ENCODE measurements around the gene SYT2. TPM values are rescaled to one million over a fixed set of nuclear protein-coding genes. Genes with fewer than 3 reads are reported as not detected.

Gene SYT2
- total RNA-seq, 1 experiment from 2014 or later, result not detected

DNA sequence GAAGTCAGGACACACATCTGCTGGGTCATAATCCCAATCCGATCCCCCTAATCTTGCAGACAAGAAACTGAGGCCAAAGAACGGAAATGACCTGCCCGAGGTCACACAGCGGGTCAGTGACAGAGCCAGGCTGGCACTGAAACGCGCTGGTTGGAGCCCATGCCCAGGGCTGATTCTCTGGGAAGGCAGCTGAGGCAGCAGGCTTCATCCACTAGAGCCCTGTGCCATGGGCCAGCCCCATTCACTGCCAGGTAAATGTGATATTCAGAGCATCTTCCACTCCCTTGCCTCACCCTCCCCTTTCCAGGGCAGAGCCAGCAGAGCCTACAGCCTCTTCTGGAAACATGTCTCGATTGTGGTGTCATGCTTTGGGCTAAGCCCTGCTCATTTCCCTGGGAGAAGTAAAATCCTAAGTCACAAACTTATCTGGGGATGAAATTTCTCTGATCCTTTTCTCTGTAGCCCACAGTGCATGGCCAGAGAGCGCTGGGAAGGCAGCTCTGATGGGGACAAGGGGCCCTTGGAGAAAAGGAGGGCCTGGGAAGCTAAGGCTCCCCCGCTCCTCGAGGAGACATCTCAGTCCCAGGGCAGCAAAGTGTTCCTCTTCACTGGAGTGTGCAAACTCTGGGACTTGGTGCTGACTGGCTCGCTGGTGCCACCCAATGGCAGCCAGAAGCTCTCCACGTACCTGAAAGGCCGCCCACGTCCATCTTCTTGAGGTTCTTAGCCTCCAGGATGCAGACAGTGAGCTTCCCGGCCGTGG is 110.4 kb downstream of the SYT2 start:
- BruUV-seq (replicated peaks), result no TSS peak
- TF ChIP-seq, protein P1, sequence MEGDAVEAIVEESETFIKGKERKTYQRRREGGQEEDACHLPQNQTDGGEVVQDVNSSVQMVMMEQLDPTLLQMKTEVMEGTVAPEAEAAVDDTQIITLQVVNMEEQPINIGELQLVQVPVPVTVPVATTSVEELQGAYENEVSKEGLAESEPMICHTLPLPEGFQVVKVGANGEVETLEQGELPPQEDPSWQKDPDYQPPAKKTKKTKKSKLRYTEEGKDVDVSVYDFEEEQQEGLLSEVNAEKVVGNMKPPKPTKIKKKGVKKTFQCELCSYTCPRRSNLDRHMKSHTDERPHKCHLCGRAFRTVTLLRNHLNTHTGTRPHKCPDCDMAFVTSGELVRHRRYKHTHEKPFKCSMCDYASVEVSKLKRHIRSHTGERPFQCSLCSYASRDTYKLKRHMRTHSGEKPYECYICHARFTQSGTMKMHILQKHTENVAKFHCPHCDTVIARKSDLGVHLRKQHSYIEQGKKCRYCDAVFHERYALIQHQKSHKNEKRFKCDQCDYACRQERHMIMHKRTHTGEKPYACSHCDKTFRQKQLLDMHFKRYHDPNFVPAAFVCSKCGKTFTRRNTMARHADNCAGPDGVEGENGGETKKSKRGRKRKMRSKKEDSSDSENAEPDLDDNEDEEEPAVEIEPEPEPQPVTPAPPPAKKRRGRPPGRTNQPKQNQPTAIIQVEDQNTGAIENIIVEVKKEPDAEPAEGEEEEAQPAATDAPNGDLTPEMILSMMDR (IDR thresholded peaks at IDR 0.05; ENCODE audit: unreplicated experiment), result peak; percentile 83
- no peak overlapping the region for H3K4me3 Mint-ChIP-seq (ENCODE audit: low read depth, unreplicated experiment)
- H3K27me3 Mint-ChIP-seq (ENCODE audit: unreplicated experiment), result no peaks in the 10 kb centered on the region
- H3K4me1 Mint-ChIP-seq (ENCODE audit: low read depth, unreplicated experiment), result no peaks in the 10 kb centered on the region
- no peaks in the 10 kb centered on the region for H3K9me3 Mint-ChIP-seq (ENCODE audit: low read depth, unreplicated experiment)
- CTCF ChIA-PET, result interaction anchor here (0.5 to 2.3 kb wide), 18 partner anchors 8 to 359 kb away, joined by 3 to 17 read pairs (median 4); partner anchors contain the start of gene UBE2T
- no peak overlapping the region for H3K27ac Mint-ChIP-seq (ENCODE audit: unreplicated experiment)
- intact Hi-C loops (cut with micrococcal nuclease; ENCODE audit: unreplicated experiment), result loop anchor here (1.0 kb wide), 1 partner anchor 99 kb away; no protein-coding TSS in a partner anchor
- peak; percentile 80 for DNase-seq
- H3K36me3 Mint-ChIP-seq (ENCODE audit: insufficient read depth, unreplicated experiment), result no peaks in the 10 kb centered on the region

DNA sequence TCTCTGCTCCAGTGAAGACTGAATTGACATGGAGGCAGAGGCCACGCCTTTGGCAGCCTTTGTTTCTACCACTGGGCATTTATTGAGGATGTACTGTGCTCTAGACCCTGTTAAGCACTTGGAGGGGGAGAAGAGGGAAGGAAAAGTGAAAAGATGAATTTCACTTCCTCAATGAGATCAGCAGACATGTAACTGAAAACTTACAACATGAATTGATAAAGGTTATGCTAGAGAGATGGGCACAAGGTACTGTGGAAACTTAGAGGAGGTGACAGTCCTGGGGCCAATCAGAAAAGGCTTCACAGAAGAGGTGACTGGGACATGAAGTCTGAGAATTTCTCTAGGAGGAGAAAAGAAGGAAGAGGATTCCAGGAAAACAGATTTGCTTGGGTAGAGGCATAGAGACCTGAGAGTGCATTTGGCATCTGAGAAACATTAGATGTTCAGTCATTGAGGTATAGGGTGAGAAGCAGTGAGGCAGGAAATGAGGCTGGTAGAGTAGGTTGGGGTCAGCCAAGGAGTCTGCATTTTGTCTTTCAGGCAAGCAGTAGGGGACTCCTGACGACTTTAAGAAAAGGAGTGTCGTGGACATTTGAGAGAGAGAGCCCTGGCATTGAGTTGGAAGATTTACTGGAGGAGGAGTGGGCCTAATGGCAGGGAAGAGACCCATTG is 113.0 kb downstream of the SYT2 start:
- no peak overlapping the region for H3K27ac Mint-ChIP-seq (ENCODE audit: unreplicated experiment)
- H3K4me3 Mint-ChIP-seq (ENCODE audit: low read depth, unreplicated experiment), result no peak overlapping the region
- H3K9me3 Mint-ChIP-seq (ENCODE audit: low read depth, unreplicated experiment), result no peaks in the 10 kb centered on the region
- intact Hi-C loops (cut with micrococcal nuclease; ENCODE audit: unreplicated experiment), result no loop called here
- H3K36me3 Mint-ChIP-seq (ENCODE audit: insufficient read depth, unreplicated experiment), result no peaks in the 10 kb centered on the region
- CTCF ChIA-PET, result interaction anchor here (1.7 kb wide), 1 partner anchor 11 kb away, joined by 3 read pairs; no protein-coding TSS in a partner anchor
- H3K27me3 Mint-ChIP-seq (ENCODE audit: unreplicated experiment), result no peaks in the 10 kb centered on the region
- TF ChIP-seq, protein P1 (IDR thresholded peaks at IDR 0.05; ENCODE audit: unreplicated experiment), result no peak
- H3K4me1 Mint-ChIP-seq (ENCODE audit: low read depth, unreplicated experiment), result peaks cover 14% of the 10 kb centered on the region
- BruUV-seq (replicated peaks), result no TSS peak
- DNase-seq, result no peak

DNA sequence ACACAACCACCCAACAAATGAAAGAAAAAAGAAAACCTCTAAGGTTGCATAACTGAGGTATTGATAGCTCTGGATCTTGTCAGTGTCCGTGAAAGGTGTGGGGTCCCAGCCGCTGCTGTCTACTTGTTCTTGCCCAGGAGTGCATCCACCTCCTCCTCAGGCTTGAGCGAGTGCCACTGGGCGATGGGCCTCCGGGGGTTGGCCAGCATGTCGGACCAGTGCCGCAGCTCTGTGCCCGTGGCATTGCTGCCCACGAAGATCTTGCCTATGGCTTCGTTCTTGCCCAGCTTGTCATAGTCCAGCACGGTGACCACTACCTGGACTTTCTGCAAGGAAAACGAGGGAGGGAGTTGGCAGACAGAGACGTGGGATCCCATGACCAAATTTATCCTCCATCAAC is 113.6 kb downstream of the SYT2 start:
- H3K9me3 Mint-ChIP-seq (ENCODE audit: low read depth, unreplicated experiment), result no peaks in the 10 kb centered on the region
- H3K4me3 Mint-ChIP-seq (ENCODE audit: low read depth, unreplicated experiment), result no peak overlapping the region
- no peak overlapping the region for H3K27ac Mint-ChIP-seq (ENCODE audit: unreplicated experiment)
- DNase-seq, result no peak
- BruUV-seq (replicated peaks), result no TSS peak
- TF ChIP-seq, protein P1 (IDR thresholded peaks at IDR 0.05; ENCODE audit: unreplicated experiment), result no peak
- peaks cover 17% of the 10 kb centered on the region for H3K4me1 Mint-ChIP-seq (ENCODE audit: low read depth, unreplicated experiment)
- no peaks in the 10 kb centered on the region for H3K36me3 Mint-ChIP-seq (ENCODE audit: insufficient read depth, unreplicated experiment)
- H3K27me3 Mint-ChIP-seq (ENCODE audit: unreplicated experiment), result no peaks in the 10 kb centered on the region
- CTCF ChIA-PET, result no interaction called here
- intact Hi-C loops (cut with micrococcal nuclease; ENCODE audit: unreplicated experiment), result no loop called here

DNA sequence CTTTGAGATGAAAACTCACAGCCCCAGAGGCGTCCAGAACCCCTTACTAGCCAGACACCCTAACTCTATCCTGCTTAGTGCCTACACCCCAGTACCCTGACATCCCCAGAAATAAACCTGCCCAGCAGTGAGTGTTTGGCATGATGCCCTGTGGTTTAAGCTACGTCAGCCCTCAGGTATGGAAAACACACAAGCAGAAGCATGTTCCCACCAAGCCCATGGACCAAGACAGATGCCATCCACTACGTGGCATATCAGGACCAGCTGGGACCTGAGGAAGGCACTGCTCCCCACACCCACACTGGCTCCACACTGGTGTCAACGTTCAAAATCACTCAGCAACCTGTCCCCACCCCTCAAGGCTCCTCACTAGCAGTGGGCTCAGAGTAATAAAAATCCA is 116.4 kb downstream of the SYT2 start:
- Mint-ChIP-seq H3K27me3 (ENCODE audit: unreplicated experiment) (no peaks in the 10 kb centered on the region), H3K36me3 (ENCODE audit: insufficient read depth, unreplicated experiment) (no peaks in the 10 kb centered on the region), H3K9me3 (ENCODE audit: low read depth, unreplicated experiment) (no peaks in the 10 kb centered on the region), H3K4me3 (ENCODE audit: low read depth, unreplicated experiment) (peak overlapping the region; percentile 11), H3K27ac (ENCODE audit: unreplicated experiment) (peak overlapping the region; percentile 28), H3K4me1 (ENCODE audit: low read depth, unreplicated experiment) (peaks cover 45% of the 10 kb centered on the region)
- TF ChIP-seq, protein P1 (IDR thresholded peaks at IDR 0.05; ENCODE audit: unreplicated experiment), result no peak
- intact Hi-C loops (cut with micrococcal nuclease; ENCODE audit: unreplicated experiment), result no loop called here
- CTCF ChIA-PET, result interaction anchor here (0.6 to 1.1 kb wide), 2 partner anchors 45 to 129 kb away, joined by 3 to 4 read pairs; no protein-coding TSS in a partner anchor
- BruUV-seq (replicated peaks), result no TSS peak
- peak; percentile 59 for DNase-seq

All from Calu3 (cell line).